KMS-11 (cell line): ENCODE measurements around the gene MRPS33.

Experiments
- H2AFZ ChIP-seq: fragments of 200-600 bp; sonication (generic); 2 replicates; pipeline ENCODE4 v1.6.1; 2016; ENCODE audit warnings: antibody characterized with exemption, mixed run types, low read depth
- H3K27ac ChIP-seq: fragments of 200-600 bp; sonication (generic); 2 replicates; pipeline ENCODE4 v1.6.1; 2016; ENCODE audit warnings: mild to moderate bottlenecking, mixed run types
- H3K27me3 ChIP-seq: fragments of 200-600 bp; sonication (generic); 2 replicates; pipeline ENCODE4 v1.6.1; 2017; ENCODE audit warnings: mild to moderate bottlenecking, low read depth, mixed run types, moderate library complexity; ENCODE audit not compliant: insufficient read depth
- H3K36me3 ChIP-seq: fragments of 200-600 bp; sonication (generic); 2 replicates; pipeline ENCODE4 v1.6.1; 2017; ENCODE audit warnings: mild to moderate bottlenecking, mixed run types; ENCODE audit not compliant: insufficient read depth
- H3K4me1 ChIP-seq: fragments of 200-600 bp; sonication (generic); 2 replicates; pipeline ENCODE4 v1.6.1; 2016; ENCODE audit warnings: mild to moderate bottlenecking, low read depth, mixed run types; ENCODE audit not compliant: poor library complexity, severe bottlenecking
- H3K4me2 ChIP-seq: fragments of 200-600 bp; sonication (generic); 2 replicates; pipeline ENCODE4 v1.7.0; 2016; ENCODE audit warnings: mild to moderate bottlenecking, mixed run types
- H3K4me3 ChIP-seq: fragments of 200-600 bp; sonication (generic); IDR thresholded peaks from 2 replicates; pipeline ENCODE4 v1.6.1; 2017; ENCODE audit warnings: low read depth, low read length, mixed read lengths; ENCODE audit not compliant: insufficient read depth
- H3K79me2 ChIP-seq: fragments of 200-600 bp; sonication (generic); 2 replicates; pipeline ENCODE4 v1.6.1; 2016; ENCODE audit warnings: low read depth, mixed run types; ENCODE audit not compliant: insufficient read depth
- H3K9ac ChIP-seq: fragments of 200-600 bp; sonication (generic); 2 replicates; pipeline ENCODE4 v1.6.1; 2016; ENCODE audit warnings: mild to moderate bottlenecking, mixed run types
- H4K20me1 ChIP-seq: fragments of 200-600 bp; sonication (generic); 2 replicates; pipeline ENCODE4 v1.6.1; 2016; ENCODE audit warnings: mild to moderate bottlenecking, mixed run types; ENCODE audit not compliant: insufficient read depth
- TF ChIP-seq, protein P1 (sequence below): fragments of 200-600 bp; sonication (generic); conservative IDR thresholded peaks from 2 replicates; pipeline ENCODE4 v1.6.1; 2017; ENCODE audit warnings: low read depth, mild to moderate bottlenecking, antibody characterized with exemption, low read length, moderate library complexity, mixed read lengths

The MRPS33 gene

DNA sequence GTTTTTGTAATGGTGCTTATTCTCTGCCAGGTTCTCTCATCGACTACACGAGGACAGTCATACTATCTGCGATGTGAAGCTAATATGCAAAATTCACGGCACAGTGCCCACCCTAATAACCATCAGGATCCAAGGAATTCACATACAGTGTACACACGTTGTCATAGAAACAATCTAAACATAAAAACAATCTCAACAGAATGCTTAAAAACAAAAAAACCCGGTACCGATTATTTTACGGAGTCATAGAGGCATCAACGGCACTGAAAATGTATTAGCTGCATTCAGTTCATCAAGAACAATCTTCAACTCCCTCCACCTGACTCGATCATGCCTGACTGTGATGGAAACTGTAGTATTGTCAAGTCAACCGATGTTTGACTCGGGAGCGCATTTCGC, 628 bp downstream of the MRPS33 start:
- Histone ChIP-seq H3K9ac (peak overlapping the region; percentile 85), H3K79me2 (peaks cover 9% of the 10 kb centered on the region; the same call in 1 of the 2 replicates), H3K4me2 (peak overlapping the region; percentile 79), H4K20me1 (no peaks in the 10 kb centered on the region), H3K36me3 (no peaks in the 10 kb centered on the region), H3K4me3 (no peak overlapping the region), H3K27ac (peak overlapping the region; percentile 70), H3K4me1 (peaks cover 28% of the 10 kb centered on the region), H3K27me3 (no peaks in the 10 kb centered on the region), H2AFZ (peak overlapping the region; percentile 79)
- TF ChIP-seq, protein P1, sequence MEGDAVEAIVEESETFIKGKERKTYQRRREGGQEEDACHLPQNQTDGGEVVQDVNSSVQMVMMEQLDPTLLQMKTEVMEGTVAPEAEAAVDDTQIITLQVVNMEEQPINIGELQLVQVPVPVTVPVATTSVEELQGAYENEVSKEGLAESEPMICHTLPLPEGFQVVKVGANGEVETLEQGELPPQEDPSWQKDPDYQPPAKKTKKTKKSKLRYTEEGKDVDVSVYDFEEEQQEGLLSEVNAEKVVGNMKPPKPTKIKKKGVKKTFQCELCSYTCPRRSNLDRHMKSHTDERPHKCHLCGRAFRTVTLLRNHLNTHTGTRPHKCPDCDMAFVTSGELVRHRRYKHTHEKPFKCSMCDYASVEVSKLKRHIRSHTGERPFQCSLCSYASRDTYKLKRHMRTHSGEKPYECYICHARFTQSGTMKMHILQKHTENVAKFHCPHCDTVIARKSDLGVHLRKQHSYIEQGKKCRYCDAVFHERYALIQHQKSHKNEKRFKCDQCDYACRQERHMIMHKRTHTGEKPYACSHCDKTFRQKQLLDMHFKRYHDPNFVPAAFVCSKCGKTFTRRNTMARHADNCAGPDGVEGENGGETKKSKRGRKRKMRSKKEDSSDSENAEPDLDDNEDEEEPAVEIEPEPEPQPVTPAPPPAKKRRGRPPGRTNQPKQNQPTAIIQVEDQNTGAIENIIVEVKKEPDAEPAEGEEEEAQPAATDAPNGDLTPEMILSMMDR, result no peak

- H3K4me3 ChIP-seq, result no peak overlapping the region
- peak overlapping the region; percentile 70 for H3K27ac ChIP-seq
- H4K20me1 ChIP-seq, result no peaks in the 10 kb centered on the region
- H3K27me3 ChIP-seq, result no peaks in the 10 kb centered on the region
- H3K4me1 ChIP-seq, result peaks cover 28% of the 10 kb centered on the region
- peaks cover 9% of the 10 kb centered on the region; the same call in 1 of the 2 replicates for H3K79me2 ChIP-seq
- no peak overlapping the region for H2AFZ ChIP-seq
- H3K36me3 ChIP-seq, result no peaks in the 10 kb centered on the region
- peak overlapping the region; percentile 85 for H3K9ac ChIP-seq
- peak overlapping the region; percentile 79 for H3K4me2 ChIP-seq
- TF ChIP-seq, protein P1, result no peak
Observed at GRCh38 chr7:141013345-141013715, 1.4 kb downstream of the MRPS33 start.

GRCh38 chr7:141012696-141013344, 1.9 kb downstream of the MRPS33 start:
- no peak overlapping the region; the same call in 1 of the 2 replicates for H3K9ac ChIP-seq
- H3K27me3 ChIP-seq, result no peaks in the 10 kb centered on the region
- H2AFZ ChIP-seq, result no peak overlapping the region
- H4K20me1 ChIP-seq, result no peaks in the 10 kb centered on the region
- H3K27ac ChIP-seq, result no peak overlapping the region
- peaks cover 28% of the 10 kb centered on the region for H3K4me1 ChIP-seq
- TF ChIP-seq, protein P1, result no peak
- H3K79me2 ChIP-seq, result peaks cover 9% of the 10 kb centered on the region; the same call in 1 of the 2 replicates
- peak overlapping the region; percentile 79 for H3K4me2 ChIP-seq
- H3K4me3 ChIP-seq, result no peak overlapping the region
- no peaks in the 10 kb centered on the region; the same call in 1 of the 2 replicates for H3K36me3 ChIP-seq

GRCh38 chr7:141012044-141012685, 2.6 kb downstream of the MRPS33 start:
- Histone ChIP-seq H3K27me3 (no peaks in the 10 kb centered on the region), H3K27ac (no peak overlapping the region; the same call in 1 of the 2 replicates), H3K4me3 (no peak overlapping the region), H3K36me3 (no peaks in the 10 kb centered on the region; the same call in 1 of the 2 replicates), H3K4me2 (no peak overlapping the region), H3K4me1 (peaks cover 28% of the 10 kb centered on the region), H3K79me2 (peaks cover 9% of the 10 kb centered on the region; the same call in 1 of the 2 replicates), H3K9ac (no peak overlapping the region), H4K20me1 (no peaks in the 10 kb centered on the region), H2AFZ (no peak overlapping the region)
- TF ChIP-seq, protein P1, result peak; percentile 86
